Endometrial microvascular endothelial cells (primary cell): Measurements from ENCODE around the gene DTX3L. TPM values are rescaled to one million over a fixed set of nuclear protein-coding genes. Genes with fewer than 3 reads are reported as not detected.
"Not testable (repeated sequence)": the region's sequence is repeated elsewhere in the genome, so short reads cannot be mapped to it uniquely, and the experiment has no call there.

ENCODE experiments used
- in situ Hi-C: cut with HindIII; loops from 2 replicates; pipeline ENCODE4 v1.10.0; 2017; ENCODE audit warnings: low sequenced_read_pairs, low pct_unique_long_range_greater_than_20kb; ENCODE audit errors: inconsistent ontology term
- total RNA-seq: library from RNA; depleted of rRNA; stranded (reverse); fragments of >200 nt; gene quantifications from one replicate; pipeline ENCODE4 v1.2.3, GENCODE V29; 2015; ENCODE audit errors: inconsistent ontology term

The DTX3L gene
- total RNA-seq, 1 donor from 2014 or later, result 35.1 TPM

GRCh38 chr3:122558605-122559004 is 5.5 kb upstream of the DTX3L start:
- in situ Hi-C loops, result no loop called here

GRCh38 chr3:122559906-122560305 is 4.2 kb upstream of the DTX3L start:
- in situ Hi-C loops, result no loop called here

GRCh38 chr3:122560680-122561079 is 3.5 kb upstream of the DTX3L start:
- in situ Hi-C loops, result no loop called here

- in situ Hi-C loops, result no loop called here
Observed at GRCh38 chr3:122562923-122563716, 1.0 kb upstream of the DTX3L start.

GRCh38 chr3:122563717-122564025 is 467 bp upstream of the DTX3L start:
- in situ Hi-C loops, result no loop called here

- in situ Hi-C loops, result not testable (repeated sequence)
Observed at GRCh38 chr3:122568131-122568530, 4.0 kb downstream of the DTX3L start.

- in situ Hi-C loops, result no loop called here
Observed at GRCh38 chr3:122568755-122569154, 4.6 kb downstream of the DTX3L start.

- in situ Hi-C loops, result no loop called here
Observed at GRCh38 chr3:122572940-122573412, 8.8 kb downstream of the DTX3L start.

- in situ Hi-C loops, result no loop called here
Observed at GRCh38 chr3:122576174-122576940, 12.2 kb downstream of the DTX3L start.

- in situ Hi-C loops, result no loop called here
Observed at GRCh38 chr3:122577409-122578031, 13.4 kb downstream of the DTX3L start, which contains the start of gene PARP15. Gene PARP15, plus strand, starts transcription at chr3:122577650. Its CDS starts 18 bp downstream, at chr3:122577668.

- in situ Hi-C loops, result no loop called here
Observed at GRCh38 chr3:122578069-122578740, 14.1 kb downstream of the DTX3L start.

- in situ Hi-C loops, result no loop called here
Observed at GRCh38 chr3:122580470-122580869, 16.3 kb downstream of the DTX3L start.

GRCh38 chr3:122581622-122582021 is 17.5 kb downstream of the DTX3L start:
- in situ Hi-C loops, result no loop called here

GRCh38 chr3:122582390-122582789 is 18.3 kb downstream of the DTX3L start:
- in situ Hi-C loops, result no loop called here

GRCh38 chr3:122586098-122586497 is 22.0 kb downstream of the DTX3L start:
- in situ Hi-C loops, result no loop called here

GRCh38 chr3:122586773-122587485 is 22.8 kb downstream of the DTX3L start:
- in situ Hi-C loops, result no loop called here

GRCh38 chr3:122587572-122587971 is 23.4 kb downstream of the DTX3L start:
- in situ Hi-C loops, result no loop called here

GRCh38 chr3:122589297-122589696 is 25.2 kb downstream of the DTX3L start:
- in situ Hi-C loops, result no loop called here

GRCh38 chr3:122590610-122591009 is 26.5 kb downstream of the DTX3L start:
- in situ Hi-C loops, result no loop called here
